Skeletal muscle satellite cell (primary cell): ENCODE data around the gene CHTF18. TPM values are rescaled to one million over a fixed set of nuclear protein-coding genes. Genes with fewer than 3 reads are reported as not detected.
"Not testable (repeated sequence)": the region's sequence is repeated elsewhere in the genome, so short reads cannot be mapped to it uniquely, and the experiment has no call there.

Source experiments
- H3K27me3 ChIP-seq: 2 replicates; pipeline ENCODE4 v1.7.0; 2013; ENCODE audit warnings: low read length; ENCODE audit not compliant: control insufficient read depth, insufficient read depth
- H3K36me3 ChIP-seq: 2 replicates; pipeline ENCODE4 v1.7.0; 2013; ENCODE audit warnings: mild to moderate bottlenecking, control low read depth, low read length; ENCODE audit not compliant: insufficient read depth
- H3K4me1 ChIP-seq: 2 replicates; pipeline ENCODE4 v1.7.0; 2013; ENCODE audit warnings: low read length; ENCODE audit not compliant: control insufficient read depth, insufficient read depth
- H3K4me2 ChIP-seq: 2 replicates; pipeline ENCODE4 v1.7.0; 2013; ENCODE audit warnings: mild to moderate bottlenecking, low read length
- H3K4me3 ChIP-seq: 2 replicates; pipeline ENCODE4 v1.7.0; 2013; ENCODE audit warnings: low read length
- H3K9ac ChIP-seq: 2 replicates; pipeline ENCODE4 v1.7.0; 2013; ENCODE audit warnings: mild to moderate bottlenecking, low read depth, low read length, moderate library complexity
- H3K9me3 ChIP-seq: replicated peaks from 2 replicates; pipeline ENCODE4 v1.7.0; 2013; ENCODE audit warnings: mild to moderate bottlenecking, control low read depth, low read length
- total RNA-seq: library from RNA; depleted of rRNA; stranded (reverse); fragments of >200 nt; gene quantifications from 2 replicates; pipeline ENCODE4 v1.2.3, GENCODE V29; 2012; rRNA removed

The CHTF18 gene
- 16.7 and 24.2 TPM in 2 replicates for total RNA-seq

DNA sequence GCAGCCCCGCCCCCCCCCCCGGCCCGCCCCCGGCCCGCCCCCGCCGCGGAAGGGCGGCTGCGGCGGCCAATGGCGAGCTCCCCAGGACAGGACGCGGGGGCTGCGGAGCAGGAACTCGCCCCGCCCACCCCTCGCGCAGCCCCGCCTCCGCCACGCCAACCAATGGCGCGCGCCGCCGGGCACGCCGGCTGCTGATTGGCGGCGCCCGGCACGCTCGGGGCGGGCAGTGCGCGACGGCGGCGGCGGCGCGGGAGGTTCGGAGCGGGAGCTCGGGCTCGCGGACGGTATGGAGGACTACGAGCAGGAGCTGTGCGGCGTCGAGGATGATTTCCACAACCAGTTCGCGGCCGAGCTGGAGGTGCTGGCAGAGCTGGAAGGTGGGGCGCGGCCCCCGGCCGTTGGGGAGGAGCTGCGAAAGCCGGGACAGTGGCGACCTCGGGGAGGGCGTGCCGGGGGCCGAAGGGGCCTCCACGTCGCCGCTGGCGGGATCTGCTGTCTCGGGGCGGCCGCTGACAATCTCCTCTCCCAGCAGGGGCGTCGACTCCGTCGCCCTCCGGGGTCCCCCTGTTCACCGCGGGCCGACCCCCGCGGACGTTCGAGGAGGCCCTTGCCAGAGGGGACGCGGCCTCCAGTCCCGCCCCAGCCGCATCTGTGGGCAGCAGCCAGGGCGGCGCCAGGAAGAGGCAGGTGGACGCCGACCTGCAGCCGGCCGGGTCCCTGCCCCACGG, at the start of gene CHTF18:
Gene CHTF18, plus strand, starts transcription at position 222 of the 728 bp plus-strand sequence. Its CDS starts 65 bp downstream, at position 287.
- peak within 1 kb of the TSS; percentile 97 for H3K4me2 ChIP-seq
- no peaks in the 10 kb centered on the region for H3K9me3 ChIP-seq
- H3K4me3 ChIP-seq: peak within 1 kb of the TSS; percentile 99
- peaks cover 21% of the 10 kb centered on the region for H3K4me1 ChIP-seq
- H3K9ac ChIP-seq: peak within 1 kb of the TSS; percentile 90
- H3K36me3 ChIP-seq: peaks cover 20% of the 10 kb centered on the region
- H3K27me3 ChIP-seq: peaks cover 1% of the 10 kb centered on the region

GRCh38 chr16:739560-740458, 48.6 kb upstream of the CHTF18 start:
- peaks cover 15% of the 10 kb centered on the region for H3K36me3 ChIP-seq
- peak overlapping the region; percentile 96 for H3K9ac ChIP-seq
- peak overlapping the region; percentile 91 for H3K4me2 ChIP-seq
- H3K4me1 ChIP-seq: peaks cover 11% of the 10 kb centered on the region
- H3K9me3 ChIP-seq: no peaks in the 10 kb centered on the region
- peak overlapping the region; percentile 98 for H3K4me3 ChIP-seq
- no peaks in the 10 kb centered on the region for H3K27me3 ChIP-seq

DNA sequence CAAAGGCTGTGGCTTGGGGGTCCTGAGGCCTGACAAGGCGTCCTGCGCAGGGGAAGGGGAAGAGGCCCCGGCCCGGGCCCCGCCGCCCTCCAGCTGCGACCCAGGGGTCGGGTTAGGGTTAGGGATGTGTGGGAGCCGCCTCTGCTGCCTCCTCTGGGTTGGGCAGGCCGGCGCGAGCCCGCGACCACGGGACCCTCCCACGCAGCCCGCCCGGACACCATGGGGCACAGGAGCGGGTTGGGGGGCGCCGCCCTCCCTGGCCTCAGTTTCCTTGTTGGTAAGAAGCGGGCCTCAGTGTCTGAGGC, 48.0 kb upstream of the CHTF18 start:
- peaks cover 15% of the 10 kb centered on the region for H3K36me3 ChIP-seq
- H3K4me3 ChIP-seq: peak overlapping the region; percentile 98
- no peaks in the 10 kb centered on the region for H3K27me3 ChIP-seq
- no peaks in the 10 kb centered on the region for H3K9me3 ChIP-seq
- H3K4me1 ChIP-seq: peaks cover 11% of the 10 kb centered on the region
- H3K9ac ChIP-seq: peak overlapping the region; percentile 96
- H3K4me2 ChIP-seq: peak overlapping the region; percentile 91

DNA sequence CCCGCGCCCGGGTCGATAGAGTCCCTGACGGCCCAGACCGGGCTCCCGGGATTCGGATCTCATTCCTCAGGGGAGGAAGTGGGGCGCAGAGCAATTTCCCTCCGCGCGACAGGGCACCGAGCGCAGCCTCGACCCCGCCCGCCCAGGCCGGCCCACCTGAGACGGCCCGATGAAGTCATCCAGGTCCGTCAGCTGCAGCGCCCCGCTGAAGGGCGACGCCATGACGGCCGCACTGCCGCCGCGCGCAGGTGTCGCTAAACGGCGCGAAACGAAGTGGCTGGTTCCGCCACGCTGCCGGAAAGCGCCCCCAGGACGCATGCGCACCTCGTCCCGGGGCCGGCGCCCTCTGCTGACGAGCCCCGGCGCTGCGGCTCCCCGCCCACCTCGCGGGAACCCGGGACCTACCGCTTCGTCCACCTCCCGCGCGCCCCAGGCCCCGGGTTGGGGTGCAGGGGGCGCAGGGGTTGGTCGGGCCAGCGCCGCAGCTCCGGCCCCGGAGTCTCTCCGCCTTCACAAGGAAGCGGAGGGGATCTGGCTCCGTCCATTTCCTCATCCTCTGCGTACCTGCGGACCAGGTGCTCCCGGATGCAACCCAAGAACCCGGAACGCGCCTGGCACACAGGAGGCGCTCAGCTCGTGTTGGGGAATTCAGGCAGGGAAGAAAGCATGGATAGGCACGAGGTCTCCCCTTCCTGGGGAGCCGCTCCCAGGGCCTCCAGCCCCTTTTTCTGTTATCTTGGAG, 47.5 kb upstream of the CHTF18 start, which contains the start of gene CIAO3:
Gene CIAO3, minus strand, starts transcription at position 234 of the 742 bp plus-strand sequence. Its CDS starts 12 bp downstream, at position 222.
- Histone ChIP-seq H3K4me1 (peaks cover 11% of the 10 kb centered on the region), H3K36me3 (peaks cover 15% of the 10 kb centered on the region), H3K9ac (peak within 1 kb of the TSS; percentile 96), H3K27me3 (no peaks in the 10 kb centered on the region), H3K9me3 (no peaks in the 10 kb centered on the region), H3K4me2 (peak within 1 kb of the TSS; percentile 91), H3K4me3 (peak within 1 kb of the TSS; percentile 98)

GRCh38 chr16:741986-742629, 46.3 kb upstream of the CHTF18 start:
- Histone ChIP-seq H3K27me3 (no peaks in the 10 kb centered on the region), H3K9me3 (no peaks in the 10 kb centered on the region), H3K9ac (no peak overlapping the region), H3K36me3 (peaks cover 9% of the 10 kb centered on the region), H3K4me3 (no peak overlapping the region), H3K4me1 (peaks cover 11% of the 10 kb centered on the region), H3K4me2 (no peak overlapping the region)

- not testable (repeated sequence) for H3K9ac ChIP-seq, H3K4me2 ChIP-seq, H3K27me3 ChIP-seq, H3K9me3 ChIP-seq, H3K4me3 ChIP-seq, H3K36me3 ChIP-seq
- peaks cover 11% of the 10 kb centered on the region for H3K4me1 ChIP-seq
Measured at GRCh38 chr16:742894-743293, 45.5 kb upstream of the CHTF18 start.

DNA sequence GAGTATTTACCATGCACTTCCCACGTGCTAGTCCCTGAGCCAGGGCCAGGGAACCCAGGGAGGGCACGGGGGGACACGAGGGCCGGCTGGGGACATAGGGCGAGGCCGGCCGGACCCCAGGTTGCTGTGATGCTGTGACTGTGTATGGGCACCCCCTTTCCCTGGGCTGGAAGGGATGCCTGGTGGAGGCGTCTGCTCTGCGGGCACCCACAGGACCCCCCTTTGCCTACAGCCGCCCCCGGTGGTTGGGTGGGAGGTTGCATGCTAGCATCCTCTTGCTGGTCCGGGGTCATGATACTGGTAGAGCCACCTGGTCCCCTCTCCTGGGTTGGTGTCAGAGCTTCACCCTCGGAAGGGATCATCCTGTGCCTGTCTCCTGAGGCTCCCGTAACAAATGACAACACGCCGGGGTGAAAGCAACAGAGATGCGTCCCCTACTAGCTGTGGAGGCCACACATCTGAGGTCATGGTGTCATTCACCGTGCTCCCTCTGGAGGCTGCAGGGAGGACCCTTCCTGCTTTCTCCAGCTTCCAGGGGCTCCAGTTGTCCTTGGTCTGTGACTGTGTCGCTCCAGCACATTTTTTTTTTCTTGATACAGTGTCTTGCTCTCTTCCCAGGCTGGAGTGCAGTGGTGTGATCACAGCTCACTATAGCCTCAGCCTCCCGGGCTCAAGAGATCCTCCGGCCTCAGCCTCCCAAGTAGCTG, 44.5 kb upstream of the CHTF18 start:
- H3K27me3 ChIP-seq: no peaks in the 10 kb centered on the region
- H3K4me2 ChIP-seq: no peak overlapping the region
- no peaks in the 10 kb centered on the region for H3K9me3 ChIP-seq
- no peaks in the 10 kb centered on the region for H3K36me3 ChIP-seq
- H3K4me3 ChIP-seq: no peak overlapping the region
- H3K9ac ChIP-seq: no peak overlapping the region
- peaks cover 11% of the 10 kb centered on the region for H3K4me1 ChIP-seq

- Histone ChIP-seq H3K4me1 (peaks cover 4% of the 10 kb centered on the region), H3K9ac (no peak overlapping the region), H3K27me3 (peaks cover 4% of the 10 kb centered on the region), H3K36me3 (no peaks in the 10 kb centered on the region), H3K4me2 (no peak overlapping the region), H3K4me3 (no peak overlapping the region), H3K9me3 (no peaks in the 10 kb centered on the region)
Measured at GRCh38 chr16:745739-746138, 42.7 kb upstream of the CHTF18 start.

GRCh38 chr16:746637-747036, 41.8 kb upstream of the CHTF18 start:
- no peaks in the 10 kb centered on the region for H3K9me3 ChIP-seq
- no peak overlapping the region for H3K4me2 ChIP-seq

GRCh38 chr16:747978-748746, 40.3 kb upstream of the CHTF18 start:
- no peaks in the 10 kb centered on the region for H3K4me1 ChIP-seq

More at GRCh38 chr16:746637-747036, 41.8 kb upstream of the CHTF18 start:
- H3K36me3 ChIP-seq: no peaks in the 10 kb centered on the region
- no peaks in the 10 kb centered on the region for H3K4me1 ChIP-seq
- no peak overlapping the region for H3K9ac ChIP-seq
- H3K4me3 ChIP-seq: no peak overlapping the region
- peaks cover 11% of the 10 kb centered on the region for H3K27me3 ChIP-seq

More at GRCh38 chr16:747978-748746, 40.3 kb upstream of the CHTF18 start:
- Histone ChIP-seq H3K4me3 (no peak overlapping the region), H3K27me3 (peaks cover 24% of the 10 kb centered on the region), H3K9me3 (no peaks in the 10 kb centered on the region), H3K9ac (no peak overlapping the region), H3K4me2 (no peak overlapping the region), H3K36me3 (no peaks in the 10 kb centered on the region)
